ENCODE measurements around the gene NHERF1.

DNA sequence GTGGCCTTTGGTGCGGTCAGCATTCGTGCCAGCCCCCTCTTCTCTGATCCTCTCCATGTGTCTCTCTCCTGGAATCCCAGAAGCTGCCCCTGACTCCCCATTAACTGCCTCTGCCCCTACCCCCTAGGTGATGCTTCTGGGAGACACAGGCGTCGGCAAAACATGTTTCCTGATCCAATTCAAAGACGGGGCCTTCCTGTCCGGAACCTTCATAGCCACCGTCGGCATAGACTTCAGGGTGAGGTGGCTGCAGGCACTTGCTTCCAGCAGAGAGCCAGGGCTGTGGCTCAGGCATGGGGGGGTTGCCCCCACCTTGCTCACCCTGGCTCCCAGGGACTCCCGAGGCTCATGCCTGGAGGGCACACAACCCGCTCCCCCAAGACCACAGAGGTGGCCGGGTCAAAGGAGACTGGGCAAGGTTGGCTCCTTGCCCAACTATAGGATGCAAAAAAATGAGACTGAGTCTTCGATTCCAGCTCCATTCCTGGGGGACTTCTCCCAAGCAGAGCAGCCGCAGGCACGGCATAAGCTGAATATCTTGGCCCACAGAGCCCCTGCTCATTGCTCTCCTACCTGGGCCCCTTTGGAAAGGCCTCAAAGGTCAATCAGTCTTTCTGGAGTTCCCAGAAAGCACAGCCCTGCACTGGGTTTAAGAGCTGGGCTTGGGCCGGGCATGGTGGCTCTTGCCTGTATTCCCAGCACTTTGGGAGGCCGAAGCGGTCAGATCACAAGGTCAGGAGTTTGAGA is 7.6 kb upstream of the NHERF1 start:
- no peak for TF ChIP-seq CTCF (IDR thresholded peaks at IDR 0.05; ENCODE audit: insufficient read depth, low read depth, low read length)
- no peak for TF ChIP-seq EZH2 (IDR thresholded peaks at IDR 0.05; ENCODE audit: insufficient read depth, low read length)

Measured in astrocyte (in vitro differentiated cells and primary cell).